ENCODE measurements around the gene CCDC34.

CCDC34 gene

GRCh38 chr11:27315836-27316235, 47.2 kb downstream of the CCDC34 start:
- DNase-seq: no peak

- no peak for DNase-seq
Measured at GRCh38 chr11:27313157-27313821, 49.7 kb downstream of the CCDC34 start.

GRCh38 chr11:27312110-27312509, 50.9 kb downstream of the CCDC34 start:
- no peak for DNase-seq

GRCh38 chr11:27310707-27311106, 52.3 kb downstream of the CCDC34 start:
- no peak for DNase-seq

GRCh38 chr11:27310182-27310581, 52.8 kb downstream of the CCDC34 start:
- no peak for DNase-seq

- no peak for DNase-seq
Measured at GRCh38 chr11:27309046-27309445, 54.0 kb downstream of the CCDC34 start.

- no peak for DNase-seq
Measured at GRCh38 chr11:27307232-27307631, 55.8 kb downstream of the CCDC34 start.

- no peak for DNase-seq
Measured at GRCh38 chr11:27305751-27306150, 57.3 kb downstream of the CCDC34 start.

GRCh38 chr11:27304514-27304913, 58.5 kb downstream of the CCDC34 start:
- DNase-seq: no peak

GRCh38 chr11:27303903-27304302, 59.1 kb downstream of the CCDC34 start:
- no peak for DNase-seq

GRCh38 chr11:27300974-27301373, 62.0 kb downstream of the CCDC34 start:
- no peak for DNase-seq

GRCh38 chr11:27297616-27298015, 65.4 kb downstream of the CCDC34 start:
- no peak for DNase-seq

GRCh38 chr11:27296497-27296896, 66.5 kb downstream of the CCDC34 start:
- DNase-seq: no peak

- DNase-seq: no peak
Measured at GRCh38 chr11:27295928-27296327, 67.1 kb downstream of the CCDC34 start.

- no peak for DNase-seq
Measured at GRCh38 chr11:27294654-27295053, 68.4 kb downstream of the CCDC34 start.

GRCh38 chr11:27293515-27294417, 69.2 kb downstream of the CCDC34 start:
- DNase-seq: no peak

GRCh38 chr11:27292637-27293010, 70.4 kb downstream of the CCDC34 start:
- DNase-seq: no peak

- no peak for DNase-seq
Measured at GRCh38 chr11:27291954-27292636, 70.9 kb downstream of the CCDC34 start.

- peak in 1 of 2 donors; percentile 16 for DNase-seq
Measured at GRCh38 chr11:27291302-27291889, 71.6 kb downstream of the CCDC34 start.

- no peak for DNase-seq
Measured at GRCh38 chr11:27290261-27291050, 72.6 kb downstream of the CCDC34 start.
